Activated naive CD4-positive, alpha-beta T cell treated with anti-CD3 and anti-CD28 coated beads for 36 hours (primary cell): ENCODE measurements around the gene FGGY. TPM values are rescaled to one million over a fixed set of nuclear protein-coding genes. Genes with fewer than 3 reads are reported as not detected.
"Not testable (repeated sequence)": the region's sequence is repeated elsewhere in the genome, so short reads cannot be mapped to it uniquely, and the experiment has no call there.

Source experiments
- CTCF ChIA-PET: fragments of 350-600 bp; sonication (Branson Sonifier 250); formaldehyde crosslinking; loops from one replicate; lab custom pipeline; 2021; ENCODE audit warnings: antibody characterized with exemption; lab: Charles Lee
- DNase-seq: peaks from one replicate; pipeline ENCODE4 v3.0.0-alpha.2; 2020
- H3K27ac Mint-ChIP-seq: one replicate; pipeline ENCODE4 v1.8.0; 2021; ENCODE audit warnings: mild to moderate bottlenecking, mixed read lengths
- H3K27me3 Mint-ChIP-seq: one replicate; pipeline ENCODE4 v1.8.0; 2021; ENCODE audit warnings: low read depth, mixed read lengths
- H3K36me3 Mint-ChIP-seq: one replicate; pipeline ENCODE4 v1.8.0; 2021; ENCODE audit warnings: low read depth, mixed read lengths
- H3K4me1 Mint-ChIP-seq: one replicate; pipeline ENCODE4 v1.8.0; 2021; ENCODE audit warnings: low read depth, mixed read lengths
- H3K4me3 Mint-ChIP-seq: one replicate; pipeline ENCODE4 v1.8.0; 2021; ENCODE audit warnings: mild to moderate bottlenecking, moderate library complexity, mixed read lengths
- H3K9me3 Mint-ChIP-seq: one replicate; pipeline ENCODE4 v1.8.0; 2021; ENCODE audit warnings: mixed read lengths
- intact Hi-C: fragments of 100-400 bp; cut with micrococcal nuclease; formaldehyde crosslinking; loops from one replicate; pipeline ENCODE4 v1.15.1; 2023
- total RNA-seq, 2 experiments: library from RNA; stranded (reverse); gene quantifications; one replicate each; pipeline ENCODE4 v1.2.3, GENCODE V29; 2021

The FGGY gene
- total RNA-seq, 2 experiments from 2014 or later, result 9.8 to 10.9 TPM

- no peak overlapping the region for H3K27ac Mint-ChIP-seq
- intact Hi-C loops, result no loop called here
- H3K9me3 Mint-ChIP-seq, result no peaks in the 10 kb centered on the region
- no peaks in the 10 kb centered on the region for H3K27me3 Mint-ChIP-seq
- no peak for DNase-seq
- H3K4me3 Mint-ChIP-seq, result no peak overlapping the region
- CTCF ChIA-PET, result no interaction called here
- no peaks in the 10 kb centered on the region for H3K4me1 Mint-ChIP-seq
- no peaks in the 10 kb centered on the region for H3K36me3 Mint-ChIP-seq
Observed at GRCh38 chr1:59601041-59601441, 304.1 kb downstream of the FGGY start.

- H3K4me3 Mint-ChIP-seq, result no peak overlapping the region
Observed at GRCh38 chr1:59601811-59602210, 304.9 kb downstream of the FGGY start.

GRCh38 chr1:59604191-59604590 lies 307.3 kb downstream of the FGGY start:
- intact Hi-C loops, result no loop called here
- Mint-ChIP-seq H3K27me3 (no peaks in the 10 kb centered on the region), H3K36me3 (peaks cover 10% of the 10 kb centered on the region), H3K27ac (no peak overlapping the region), H3K9me3 (no peaks in the 10 kb centered on the region), H3K4me1 (no peaks in the 10 kb centered on the region), H3K4me3 (no peak overlapping the region)
- DNase-seq, result no peak
- CTCF ChIA-PET, result no interaction called here

More at GRCh38 chr1:59601811-59602210, 304.9 kb downstream of the FGGY start:
- no peak overlapping the region for H3K27ac Mint-ChIP-seq
- intact Hi-C loops, result no loop called here
- CTCF ChIA-PET, result no interaction called here
- no peaks in the 10 kb centered on the region for H3K27me3 Mint-ChIP-seq
- no peaks in the 10 kb centered on the region for H3K4me1 Mint-ChIP-seq
- H3K9me3 Mint-ChIP-seq, result no peaks in the 10 kb centered on the region
- DNase-seq, result no peak
- no peaks in the 10 kb centered on the region for H3K36me3 Mint-ChIP-seq

- peaks cover 2% of the 10 kb centered on the region for H3K9me3 Mint-ChIP-seq
- no peak for DNase-seq
- no peaks in the 10 kb centered on the region for H3K27me3 Mint-ChIP-seq
- no peak overlapping the region for H3K4me3 Mint-ChIP-seq
- intact Hi-C loops, result no loop called here
- CTCF ChIA-PET, result no interaction called here
- no peak overlapping the region for H3K27ac Mint-ChIP-seq
- H3K4me1 Mint-ChIP-seq, result no peaks in the 10 kb centered on the region
- peaks cover 18% of the 10 kb centered on the region for H3K36me3 Mint-ChIP-seq
Observed at GRCh38 chr1:59605184-59605583, 308.3 kb downstream of the FGGY start.

- H3K4me1 Mint-ChIP-seq, result no peaks in the 10 kb centered on the region
- CTCF ChIA-PET, result interaction anchor here (0.6 kb wide), 1 partner anchor 715 kb away, joined by 3 read pairs; no protein-coding TSS in a partner anchor
- no peak for DNase-seq
- H3K4me3 Mint-ChIP-seq, result no peak overlapping the region
- H3K36me3 Mint-ChIP-seq, result peaks cover 21% of the 10 kb centered on the region
- no peaks in the 10 kb centered on the region for H3K27me3 Mint-ChIP-seq
- peaks cover 2% of the 10 kb centered on the region for H3K9me3 Mint-ChIP-seq
- H3K27ac Mint-ChIP-seq, result no peak overlapping the region
- intact Hi-C loops, result no loop called here
Observed at GRCh38 chr1:59605761-59606160, 308.9 kb downstream of the FGGY start.

- Mint-ChIP-seq H3K27me3 (no peaks in the 10 kb centered on the region), H3K4me1 (no peaks in the 10 kb centered on the region), H3K36me3 (peaks cover 21% of the 10 kb centered on the region), H3K27ac (no peak overlapping the region), H3K4me3 (no peak overlapping the region), H3K9me3 (peaks cover 6% of the 10 kb centered on the region)
- intact Hi-C loops, result no loop called here
- no peak for DNase-seq
- CTCF ChIA-PET, result no interaction called here
Observed at GRCh38 chr1:59609245-59609644, 312.4 kb downstream of the FGGY start.

- H3K27me3 Mint-ChIP-seq, H3K4me3 Mint-ChIP-seq, DNase-seq, H3K4me1 Mint-ChIP-seq, CTCF ChIA-PET, intact Hi-C loops, H3K9me3 Mint-ChIP-seq, H3K27ac Mint-ChIP-seq: not testable (repeated sequence)
- peaks cover 22% of the 10 kb centered on the region for H3K36me3 Mint-ChIP-seq
Observed at GRCh38 chr1:59610499-59610898, 313.6 kb downstream of the FGGY start.

- intact Hi-C loops, result no loop called here
- Mint-ChIP-seq H3K36me3 (peaks cover 1% of the 10 kb centered on the region), H3K27ac (no peak overlapping the region), H3K4me3 (no peak overlapping the region), H3K4me1 (no peaks in the 10 kb centered on the region), H3K27me3 (no peaks in the 10 kb centered on the region), H3K9me3 (peaks cover 1% of the 10 kb centered on the region)
- no peak for DNase-seq
- CTCF ChIA-PET, result no interaction called here
Observed at GRCh38 chr1:59617434-59617833, 320.5 kb downstream of the FGGY start.

- CTCF ChIA-PET, result interaction anchor here (0.6 kb wide), 1 partner anchor 99 kb away, joined by 3 read pairs; no protein-coding TSS in a partner anchor
- intact Hi-C loops, result no loop called here
- no peak overlapping the region for H3K27ac Mint-ChIP-seq
- H3K4me1 Mint-ChIP-seq, result no peaks in the 10 kb centered on the region
- H3K36me3 Mint-ChIP-seq, result peaks cover 1% of the 10 kb centered on the region
- H3K27me3 Mint-ChIP-seq, result no peaks in the 10 kb centered on the region
- peaks cover 1% of the 10 kb centered on the region for H3K9me3 Mint-ChIP-seq
- no peak overlapping the region for H3K4me3 Mint-ChIP-seq
- DNase-seq, result no peak
Observed at GRCh38 chr1:59619557-59619956, 322.7 kb downstream of the FGGY start.

GRCh38 chr1:59625384-59625783 lies 328.5 kb downstream of the FGGY start:
- H3K9me3 Mint-ChIP-seq, result no peaks in the 10 kb centered on the region
- H3K4me3 Mint-ChIP-seq, result no peak overlapping the region
- H3K27ac Mint-ChIP-seq, result no peak overlapping the region
- CTCF ChIA-PET, result no interaction called here
- H3K4me1 Mint-ChIP-seq, result no peaks in the 10 kb centered on the region
- no peaks in the 10 kb centered on the region for H3K27me3 Mint-ChIP-seq
- no peak for DNase-seq
- intact Hi-C loops, result no loop called here
- H3K36me3 Mint-ChIP-seq, result no peaks in the 10 kb centered on the region

GRCh38 chr1:59631561-59632255 lies 334.8 kb downstream of the FGGY start:
- Mint-ChIP-seq H3K9me3 (no peaks in the 10 kb centered on the region), H3K27ac (no peak overlapping the region), H3K4me1 (no peaks in the 10 kb centered on the region), H3K36me3 (no peaks in the 10 kb centered on the region), H3K4me3 (no peak overlapping the region), H3K27me3 (no peaks in the 10 kb centered on the region)
- no peak for DNase-seq
- intact Hi-C loops, result no loop called here
- CTCF ChIA-PET, result no interaction called here

- CTCF ChIA-PET, result no interaction called here
- no peak overlapping the region for H3K4me3 Mint-ChIP-seq
- H3K27ac Mint-ChIP-seq, result no peak overlapping the region
- H3K4me1 Mint-ChIP-seq, result no peaks in the 10 kb centered on the region
- DNase-seq, result no peak
- intact Hi-C loops, result no loop called here
- no peaks in the 10 kb centered on the region for H3K36me3 Mint-ChIP-seq
- H3K9me3 Mint-ChIP-seq, result no peaks in the 10 kb centered on the region
- no peaks in the 10 kb centered on the region for H3K27me3 Mint-ChIP-seq
Observed at GRCh38 chr1:59635097-59635496, 338.2 kb downstream of the FGGY start.

- Mint-ChIP-seq H3K27ac (no peak overlapping the region), H3K9me3 (no peaks in the 10 kb centered on the region), H3K36me3 (no peaks in the 10 kb centered on the region), H3K4me1 (no peaks in the 10 kb centered on the region), H3K4me3 (no peak overlapping the region), H3K27me3 (no peaks in the 10 kb centered on the region)
- CTCF ChIA-PET, result no interaction called here
- no peak for DNase-seq
- intact Hi-C loops, result no loop called here
Observed at GRCh38 chr1:59638231-59638711, 341.4 kb downstream of the FGGY start.
